Kidney epithelial cell (primary cell): ENCODE results near the gene POP5. TPM values are rescaled to one million over a fixed set of nuclear protein-coding genes. Genes with fewer than 3 reads are reported as not detected.

ENCODE experiments used
- DNase-seq: peaks from one replicate; pipeline ENCODE4 v3.0.0-alpha.2; 2010; ENCODE audit warnings: low read depth
- H3K27me3 ChIP-seq: 2 replicates; pipeline ENCODE4 v1.6.0; 2011; ENCODE audit warnings: low read length; ENCODE audit not compliant: control insufficient read depth, insufficient read depth
- H3K36me3 ChIP-seq: 2 replicates; pipeline ENCODE4 v1.5.1; 2011; ENCODE audit warnings: low read length; ENCODE audit not compliant: control insufficient read depth, insufficient read depth
- H3K4me3 ChIP-seq: 2 replicates; pipeline ENCODE4 v1.5.1; 2011; ENCODE audit warnings: low read depth, mild to moderate bottlenecking, control low read depth, low read length
- total RNA-seq: library from RNA; depleted of rRNA; stranded (reverse); fragments of >200 nt; gene quantifications from 2 replicates; pipeline ENCODE4 v1.2.3, GENCODE V29; 2015
- TF ChIP-seq, protein P1 (sequence below): IDR thresholded peaks from 2 replicates; pipeline ENCODE4 v1.5.1; 2011; ENCODE audit warnings: mild to moderate bottlenecking, moderate library complexity, low read length, control low read depth, inconsistent platforms; ENCODE audit not compliant: insufficient read depth, poor library complexity, severe bottlenecking

POP5 gene
- total RNA-seq, 1 donor from 2014 or later, result 47.8 TPM

DNA sequence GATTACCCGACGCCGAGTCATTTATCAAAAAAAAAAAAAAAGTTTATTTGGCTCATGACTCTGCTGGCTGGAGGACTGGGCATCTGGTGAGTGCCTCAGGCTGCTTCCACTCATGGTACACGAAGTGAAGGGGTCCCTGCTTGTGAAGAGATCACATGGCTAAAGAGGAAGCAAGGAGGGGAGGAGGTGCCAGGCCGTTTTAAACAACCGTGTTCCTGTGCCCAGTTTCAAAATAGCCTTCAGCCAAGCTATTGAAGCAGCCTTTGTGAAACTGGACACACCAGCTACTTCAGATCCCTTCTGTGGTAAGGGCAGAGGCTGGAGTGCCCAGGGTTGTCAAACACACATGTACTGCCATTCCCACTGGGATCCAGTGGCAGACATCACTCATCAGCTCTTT, 7.6 kb downstream of the POP5 start:
- TF ChIP-seq, protein P1, sequence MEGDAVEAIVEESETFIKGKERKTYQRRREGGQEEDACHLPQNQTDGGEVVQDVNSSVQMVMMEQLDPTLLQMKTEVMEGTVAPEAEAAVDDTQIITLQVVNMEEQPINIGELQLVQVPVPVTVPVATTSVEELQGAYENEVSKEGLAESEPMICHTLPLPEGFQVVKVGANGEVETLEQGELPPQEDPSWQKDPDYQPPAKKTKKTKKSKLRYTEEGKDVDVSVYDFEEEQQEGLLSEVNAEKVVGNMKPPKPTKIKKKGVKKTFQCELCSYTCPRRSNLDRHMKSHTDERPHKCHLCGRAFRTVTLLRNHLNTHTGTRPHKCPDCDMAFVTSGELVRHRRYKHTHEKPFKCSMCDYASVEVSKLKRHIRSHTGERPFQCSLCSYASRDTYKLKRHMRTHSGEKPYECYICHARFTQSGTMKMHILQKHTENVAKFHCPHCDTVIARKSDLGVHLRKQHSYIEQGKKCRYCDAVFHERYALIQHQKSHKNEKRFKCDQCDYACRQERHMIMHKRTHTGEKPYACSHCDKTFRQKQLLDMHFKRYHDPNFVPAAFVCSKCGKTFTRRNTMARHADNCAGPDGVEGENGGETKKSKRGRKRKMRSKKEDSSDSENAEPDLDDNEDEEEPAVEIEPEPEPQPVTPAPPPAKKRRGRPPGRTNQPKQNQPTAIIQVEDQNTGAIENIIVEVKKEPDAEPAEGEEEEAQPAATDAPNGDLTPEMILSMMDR, result no peak
- H3K36me3 ChIP-seq, result peaks cover 7% of the 10 kb centered on the region
- H3K27me3 ChIP-seq, result no peaks in the 10 kb centered on the region
- H3K4me3 ChIP-seq, result no peak overlapping the region
- no peak for DNase-seq

DNA sequence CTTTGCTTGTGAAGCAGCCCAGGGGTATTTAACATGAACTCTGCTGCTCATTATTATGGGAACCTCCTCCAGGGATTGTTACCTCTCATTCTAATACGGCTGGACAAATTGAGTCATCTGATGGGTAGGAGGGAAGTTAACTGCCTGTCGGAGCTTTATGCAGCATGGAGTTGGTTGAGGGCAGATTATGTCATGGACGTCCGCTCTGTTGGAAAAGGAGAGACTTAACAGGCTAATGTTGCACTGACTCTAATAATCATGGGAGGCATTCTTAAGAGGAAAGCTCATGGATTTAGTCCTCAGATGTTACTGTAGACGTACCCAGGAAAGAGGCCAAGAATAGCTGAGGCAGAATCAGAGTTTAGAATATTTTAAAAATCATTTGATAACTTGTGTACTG, 9.9 kb downstream of the POP5 start:
- Histone ChIP-seq H3K4me3 (no peak overlapping the region), H3K27me3 (no peaks in the 10 kb centered on the region), H3K36me3 (peaks cover 5% of the 10 kb centered on the region)
- TF ChIP-seq, protein P1, result no peak
- DNase-seq, result no peak

DNA sequence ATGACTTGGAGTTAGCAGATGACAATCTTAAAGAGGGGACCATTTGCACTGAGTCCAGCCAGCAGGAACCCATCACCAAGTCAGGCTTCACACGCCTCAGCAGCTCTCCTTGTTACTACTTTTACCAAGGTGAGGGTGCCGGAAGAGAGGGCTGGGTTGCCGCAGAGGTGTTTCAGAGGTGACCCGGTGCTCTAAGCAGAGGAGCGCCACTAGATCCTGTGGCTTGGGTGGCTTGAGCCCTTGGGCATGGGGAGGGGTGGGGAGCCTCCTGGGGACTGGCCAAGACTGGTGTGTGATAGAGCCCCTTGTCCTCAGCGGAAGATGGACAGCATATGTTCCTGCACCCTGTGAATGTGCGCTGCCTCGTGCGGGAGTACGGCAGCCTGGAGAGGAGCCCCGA, 17.7 kb downstream of the POP5 start:
- no peak for DNase-seq
- H3K4me3 ChIP-seq, result no peak overlapping the region
- H3K27me3 ChIP-seq, result no peaks in the 10 kb centered on the region
- TF ChIP-seq, protein P1, result no peak
- H3K36me3 ChIP-seq, result peaks cover 8% of the 10 kb centered on the region

DNA sequence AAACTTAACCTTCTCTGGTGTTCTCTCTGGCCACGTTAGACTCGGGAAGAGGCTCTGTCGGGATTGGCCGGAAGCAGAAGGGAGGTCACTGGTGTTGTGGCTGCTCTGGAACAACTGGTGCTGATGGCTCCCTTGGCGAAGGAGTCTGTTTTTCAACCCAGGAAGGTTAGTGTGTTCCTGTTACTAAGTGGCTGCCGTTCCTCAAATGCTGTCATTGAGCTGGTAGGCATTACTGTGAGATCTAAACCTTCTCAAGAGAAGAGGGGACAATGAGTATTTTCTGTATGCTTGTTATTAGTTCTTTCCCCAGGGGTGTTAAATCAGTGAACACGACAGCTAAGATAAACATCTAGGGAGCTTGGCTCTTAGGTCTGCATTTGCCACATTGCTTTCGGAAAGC, 18.3 kb downstream of the POP5 start:
- TF ChIP-seq, protein P1, result no peak
- no peak for DNase-seq
- Histone ChIP-seq H3K4me3 (no peak overlapping the region), H3K27me3 (no peaks in the 10 kb centered on the region), H3K36me3 (peaks cover 8% of the 10 kb centered on the region)

DNA sequence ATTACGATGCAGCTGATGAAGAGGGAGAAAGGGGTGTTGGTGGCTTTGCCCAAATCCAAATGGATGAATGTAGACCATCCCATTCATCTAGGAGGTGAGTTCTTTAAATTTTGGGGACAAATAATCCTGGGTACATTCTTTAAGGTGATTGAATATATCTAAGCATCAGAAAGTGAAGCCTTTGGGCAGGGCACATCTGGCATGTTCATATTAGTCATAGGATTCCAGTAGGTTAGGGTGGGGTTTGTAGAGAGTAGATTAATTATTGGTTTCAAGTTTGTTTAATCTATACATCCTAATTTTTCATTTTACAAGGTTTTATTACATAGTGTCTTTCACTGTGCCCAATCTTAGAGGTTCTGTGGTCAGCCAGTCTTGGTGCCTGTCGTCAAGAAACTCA, 23.6 kb downstream of the POP5 start:
- peaks cover 4% of the 10 kb centered on the region for H3K36me3 ChIP-seq

DNA sequence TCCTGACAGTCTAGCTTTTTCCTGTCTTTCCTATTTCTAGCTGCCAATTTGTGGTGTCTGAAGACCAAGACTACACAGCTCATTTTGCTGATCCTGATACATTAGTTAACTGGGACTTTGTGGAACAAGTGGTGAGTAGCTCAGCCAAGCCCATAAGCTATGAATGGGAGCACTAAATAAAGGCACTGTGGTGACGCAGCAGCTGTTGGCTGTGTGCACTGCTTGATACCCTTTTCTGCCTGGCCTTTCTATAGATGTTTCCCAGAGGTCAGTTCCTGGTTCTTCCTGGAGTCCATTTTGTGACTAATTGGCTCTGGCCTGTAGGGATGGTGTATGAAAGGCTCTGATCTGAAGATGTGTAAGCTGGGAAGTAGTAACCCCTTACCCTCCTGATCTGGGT, 26.5 kb downstream of the POP5 start:
- H3K36me3 ChIP-seq, result peaks cover 4% of the 10 kb centered on the region
- H3K27me3 ChIP-seq, result no peaks in the 10 kb centered on the region
- TF ChIP-seq, protein P1, result no peak
- no peak overlapping the region for H3K4me3 ChIP-seq
- no peak for DNase-seq

More for the DNA sequence above, 23.6 kb downstream of the POP5 start:
- Histone ChIP-seq H3K4me3 (no peak overlapping the region), H3K27me3 (no peaks in the 10 kb centered on the region)
- TF ChIP-seq, protein P1, result no peak
- no peak for DNase-seq
